H1 (cell line): ENCODE measurements around the gene RFX1. TPM values are rescaled to one million over a fixed set of nuclear protein-coding genes. Genes with fewer than 3 reads are reported as not detected.

ENCODE experiments used
- CTCF ChIA-PET: fragments of 300-600 bp; sonication (Branson Sonifier 250); formaldehyde crosslinking; loops from one replicate; lab custom pipeline; 2021; ENCODE audit not compliant: partially characterized antibody; lab: Charles Lee
- POLR2A ChIA-PET: fragments of 300-600 bp; sonication (Branson Sonifier 250); formaldehyde crosslinking; loops from one replicate; lab custom pipeline; 2021; ENCODE audit warnings: inconsistent platforms; ENCODE audit not compliant: partially characterized antibody; lab: Charles Lee
- DNase-seq, 2 experiments: peaks; one replicate each; pipeline versions ENCODE4 v3.0.0 to v3.0.0-alpha.2; 2010 to 2022; ENCODE audit warnings: low spot score in 2 of 2, low read depth in 1 of 2, mixed read lengths in 1 of 2
- FAIRE-seq: peaks from 2 replicates; lab custom pipeline; 2011; peaks lifted over from hg19 to GRCh38; lab: Jason Lieb, UNC
- H2AFZ ChIP-seq: 2 replicates; pipeline ENCODE4 v1.8.1; 2012; ENCODE audit warnings: low read length, inconsistent platforms
- H2AK5ac ChIP-seq: 2 replicates; pipeline ENCODE4 v1.6.1; 2013; ENCODE audit warnings: low read depth, low read length
- H2BK120ac ChIP-seq: replicated peaks from 2 replicates; pipeline ENCODE3; 2013; ENCODE audit warnings: low read depth, low read length, inconsistent platforms
- H2BK12ac ChIP-seq: 2 replicates; pipeline ENCODE4 v1.6.1; 2013; ENCODE audit warnings: low read depth, low read length
- H2BK15ac ChIP-seq: 2 replicates; pipeline ENCODE4 v1.6.1; 2013; ENCODE audit warnings: low read length
- H2BK20ac ChIP-seq: 2 replicates; pipeline ENCODE4 v1.6.1; 2013; ENCODE audit warnings: low read length
- H2BK5ac ChIP-seq: 2 replicates; pipeline ENCODE4 v1.6.1; 2013; ENCODE audit warnings: low read depth, low read length
- H3K14ac ChIP-seq: 2 replicates; pipeline ENCODE4 v1.6.1; 2013; ENCODE audit warnings: inconsistent platforms; ENCODE audit not compliant: insufficient read length
- H3K18ac ChIP-seq: 2 replicates; pipeline ENCODE4 v1.6.1; 2013; ENCODE audit warnings: low read length; ENCODE audit errors: extremely low read depth
- H3K23ac ChIP-seq: 2 replicates; pipeline ENCODE4 v1.6.1; 2013; ENCODE audit warnings: inconsistent platforms; ENCODE audit not compliant: insufficient read length
- H3K23me2 ChIP-seq: 2 replicates; pipeline ENCODE4 v1.6.1; 2013; ENCODE audit warnings: low read depth, low read length
- H3K27ac ChIP-seq: 2 replicates; pipeline ENCODE4 v1.6.1; 2011; ENCODE audit warnings: low read depth, low read length, inconsistent platforms
- H3K27me3 ChIP-seq, 4 experiments: replicated peaks in 1 of 4; 1 replicate in 1 of 4; 2 replicates in 3 of 4; pipeline versions ENCODE4 v1.6.1 to v1.8.1; 2011 to 2013; ENCODE audit warnings: low read length in 3 of 4, mild to moderate bottlenecking in 3 of 4, inconsistent platforms in 2 of 4, mixed read lengths in 2 of 4, moderate library complexity in 1 of 4; ENCODE audit not compliant: control insufficient read depth in 3 of 4, insufficient read depth in 3 of 4; ENCODE audit errors: extremely low read depth in 1 of 4
- H3K36me3 ChIP-seq, 4 experiments: 2 replicates each; pipeline versions ENCODE4 v1.6.1 to v1.8.1; 2011 to 2013; ENCODE audit warnings: mild to moderate bottlenecking in 4 of 4, low read length in 3 of 4, moderate library complexity in 2 of 4, control low read depth in 1 of 4, inconsistent platforms in 1 of 4; ENCODE audit not compliant: insufficient read depth in 4 of 4, control insufficient read depth in 2 of 4
- H3K4ac ChIP-seq: replicated peaks from 2 replicates; pipeline ENCODE3; 2013; ENCODE audit warnings: low read length, low read depth, mixed read lengths, inconsistent platforms; ENCODE audit not compliant: insufficient read length
- H3K4me1 ChIP-seq, 4 experiments: replicated peaks in 1 of 4; 1 replicate in 1 of 4; 2 replicates in 3 of 4; pipeline versions ENCODE4 v1.6.1 to v1.8.1; 2011 to 2013; ENCODE audit warnings: low read length in 3 of 4, inconsistent platforms in 2 of 4, mixed read lengths in 1 of 4; ENCODE audit not compliant: insufficient read depth in 4 of 4, control insufficient read depth in 3 of 4
- H3K4me2 ChIP-seq, 2 experiments: 2 replicates each; pipeline versions ENCODE4 v1.6.1 to v1.8.1; 2011 to 2013; ENCODE audit warnings: low read depth in 2 of 2, low read length in 2 of 2, control low read depth in 1 of 2, inconsistent platforms in 1 of 2, mild to moderate bottlenecking in 1 of 2; ENCODE audit not compliant: insufficient read depth in 1 of 2
- H3K4me3 ChIP-seq, 4 experiments: fragments of 200-600, 300-600 bp in 1 of 4; sonication (generic), shearing (Covaris generic), sonication (Bioruptor Twin) in 1 of 4; 2 replicates each; pipeline versions ENCODE4 v1.5.1 to v1.8.1; 2011 to 2016; ENCODE audit warnings: low read length in 4 of 4, low read depth in 3 of 4, control low read depth in 2 of 4, inconsistent platforms in 2 of 4, mild to moderate bottlenecking in 2 of 4, mixed read lengths in 1 of 4, moderate library complexity in 1 of 4; ENCODE audit not compliant: insufficient read depth in 2 of 4; ENCODE audit errors: extremely low read depth in 1 of 4
- H3K56ac ChIP-seq: replicated peaks from 2 replicates; pipeline ENCODE3; 2013; ENCODE audit warnings: low read depth, mild to moderate bottlenecking, mixed read lengths, low read length, inconsistent platforms; ENCODE audit not compliant: insufficient read length
- H3K79me1 ChIP-seq: 2 replicates; pipeline ENCODE4 v1.6.1; 2013; ENCODE audit warnings: low read depth, low read length, control low read depth
- H3K79me2 ChIP-seq, 2 experiments: 2 replicates each; pipeline versions ENCODE4 v1.6.1 to v1.8.1; 2012 to 2013; ENCODE audit warnings: low read length in 2 of 2, mild to moderate bottlenecking in 2 of 2, inconsistent platforms in 1 of 2; ENCODE audit not compliant: insufficient read depth in 2 of 2, control insufficient read depth in 1 of 2
- H3K9ac ChIP-seq, 4 experiments: replicated peaks in 1 of 4; 1 replicate in 1 of 4; 2 replicates in 3 of 4; pipeline versions ENCODE4 v1.6.1 to v1.8.1; 2011 to 2013; ENCODE audit warnings: low read depth in 3 of 4, low read length in 3 of 4, control low read depth in 2 of 4, mild to moderate bottlenecking in 2 of 4, moderate library complexity in 2 of 4, inconsistent platforms in 1 of 4; ENCODE audit errors: extremely low read depth in 1 of 4
- H3K9me3 ChIP-seq, 2 experiments: 2 replicates each; pipeline versions ENCODE4 v1.6.1 to v1.8.1; 2012 to 2013; ENCODE audit warnings: mild to moderate bottlenecking in 2 of 2, moderate library complexity in 2 of 2, control low read depth in 1 of 2, inconsistent platforms in 1 of 2, low read depth in 1 of 2, low read length in 1 of 2, mixed read lengths in 1 of 2; ENCODE audit not compliant: insufficient read depth in 2 of 2
- H4K20me1 ChIP-seq, 2 experiments: replicated peaks in 1 of 2; 2 replicates each; pipeline versions ENCODE3 to v1.8.1; 2011 to 2013; ENCODE audit warnings: inconsistent platforms in 2 of 2, low read length in 2 of 2, mild to moderate bottlenecking in 1 of 2; ENCODE audit not compliant: insufficient read depth in 2 of 2, control insufficient read depth in 1 of 2
- H4K5ac ChIP-seq: 2 replicates; pipeline ENCODE4 v1.6.1; 2013; ENCODE audit warnings: low read length, low read depth, mixed read lengths, inconsistent platforms; ENCODE audit not compliant: insufficient read length
- H4K8ac ChIP-seq: 2 replicates; pipeline ENCODE4 v1.8.0; 2013; ENCODE audit warnings: mild to moderate bottlenecking, moderate library complexity, low read length, inconsistent platforms; ENCODE audit not compliant: insufficient read depth; ENCODE audit errors: extremely low read depth
- H4K91ac ChIP-seq: replicated peaks from 2 replicates; pipeline ENCODE3; 2013; ENCODE audit warnings: low read length, mixed read lengths, inconsistent platforms; ENCODE audit not compliant: insufficient read length
- CBX5 ChIP-seq: fragments of 300-800, 300-1000 bp; sonication (generic); IDR thresholded peaks from 2 replicates; pipeline ENCODE4 v1.7.1; 2016; ENCODE audit warnings: antibody characterized with exemption, low read length, low read depth
- CTCF ChIP-seq, 3 experiments: IDR thresholded peaks; 1 replicate in 2 of 3; 2 replicates in 1 of 3; pipeline versions ENCODE4 v1.5.1 to v1.6.1; 2011; ENCODE audit warnings: low read length in 3 of 3, mild to moderate bottlenecking in 3 of 3, inconsistent platforms in 2 of 3, low read depth in 1 of 3, moderate library complexity in 1 of 3; ENCODE audit not compliant: insufficient read depth in 1 of 3; ENCODE audit errors: control extremely low read depth in 1 of 3
- EP300 ChIP-seq, 2 experiments: IDR thresholded peaks; 1 replicate in 1 of 2; 2 replicates in 1 of 2; pipeline ENCODE4 v1.6.1; 2011 to 2012; ENCODE audit warnings: low read depth in 2 of 2, low read length in 2 of 2, mild to moderate bottlenecking in 2 of 2, borderline replicate concordance in 1 of 2, inconsistent platforms in 1 of 2, moderate library complexity in 1 of 2
- HDAC6 ChIP-seq: IDR thresholded peaks from one replicate; pipeline ENCODE4 v1.7.1; 2012; ENCODE audit warnings: low read depth, mild to moderate bottlenecking, inconsistent platforms, low read length, moderate library complexity
- POU5F1 ChIP-seq: IDR thresholded peaks from 2 replicates; pipeline ENCODE4 v1.6.1; 2011; ENCODE audit warnings: low read depth, mild to moderate bottlenecking, low read length, moderate library complexity
- SRF ChIP-seq: IDR thresholded peaks from 2 replicates; pipeline ENCODE4 v1.6.1; 2011; ENCODE audit warnings: mild to moderate bottlenecking, low read depth, low read length, moderate library complexity
- TAF7 ChIP-seq: optimal IDR thresholded peaks from 2 replicates; pipeline ENCODE3; 2011; ENCODE audit warnings: low read depth, mild to moderate bottlenecking, inconsistent platforms, low read length, moderate library complexity, borderline replicate concordance
- TCF12 ChIP-seq: IDR thresholded peaks from 2 replicates; pipeline ENCODE4 v1.6.1; 2011; ENCODE audit warnings: low read depth, mild to moderate bottlenecking, low read length
- WGBS, 2 experiments: shearing (Covaris generic) in 1 of 2; methylation state at CpG; one replicate each; pipeline versions ENCODE4 v1.1.6 to v1.1.7; 2013 to 2015; ENCODE audit warnings: low lambda C conversion rate in 2 of 2, mixed read lengths in 2 of 2, inconsistent platforms in 1 of 2, low coverage in 1 of 2, missing lambda C conversion rate in 1 of 2; ENCODE audit not compliant: insufficient replicate concordance in 2 of 2, insufficient coverage in 1 of 2, insufficient read length in 1 of 2; ENCODE audit errors: extremely low coverage in 1 of 2, missing lambda C conversion rate in 1 of 2; 5-methylcytosine and 5-hydroxymethylcytosine counted together
- polyA plus RNA-seq, 7 experiments: library from polyadenylated mRNA; depleted of rRNA in 3 of 7; stranded (reverse) in 5 of 7; unstranded in 2 of 7; fragments of >200 nt in 5 of 7; fragments of 200-250 nt in 2 of 7; gene quantifications; 1 replicate in 5 of 7; 2 replicates in 1 of 7; 4 replicates in 1 of 7; pipeline versions ENCODE4 v1.2.1 to v1.2.3, GENCODE V29; 2011 to 2013; ENCODE audit warnings: missing spikeins in 2 of 7, mixed read lengths in 2 of 7
- total RNA-seq: library from RNA; stranded (reverse); fragmentation: NEBNext Ultra II Directional; extraction: Animal tissue kit (Norgen Biotek cat#: 25700); gene quantifications from 2 replicates; pipeline ENCODE4 v1.2.1, GENCODE V29; 2021
- TF ChIP-seq, protein P1 (sequence below): IDR thresholded peaks from 2 replicates; pipeline ENCODE4 v1.6.1; 2012; ENCODE audit warnings: inconsistent platforms
- TF ChIP-seq, protein P2 (sequence below): IDR thresholded peaks from 2 replicates; pipeline ENCODE4 v1.6.1; 2012; ENCODE audit warnings: inconsistent platforms

The RFX1 gene
- total and polyA plus RNA-seq, 2 of the 8 experiments (the other 6 are each of a cell fraction or from before 2014, with no cell fraction given), result 4.9 to 17.0 TPM

GRCh38 chr19:14054099-14054498 is 48.0 kb upstream of the RFX1 start:
- Histone ChIP-seq H4K8ac (no peak overlapping the region), H3K27ac (no peak overlapping the region), H3K27me3 (peaks cover 5 to 12% (median 12%) of the 10 kb centered on the region in 4 experiments), H2BK15ac (no peak overlapping the region), H3K56ac (no peak overlapping the region), H2BK20ac (no peak overlapping the region), H3K79me1 (no peaks in the 10 kb centered on the region), H3K4me1 (peaks cover 0 to 8% (median 2%) of the 10 kb centered on the region in 4 experiments; a peak in 4 of 7 replicates), H3K4me2 (no peak overlapping the region), H4K20me1 (no peaks in the 10 kb centered on the region), H3K23ac (no peak overlapping the region), H3K4me3 (no peak overlapping the region), H3K9ac (no peak overlapping the region), H3K9me3 (no peaks in the 10 kb centered on the region; a peak in 1 of 4 replicates), H2BK120ac (no peak overlapping the region), H3K14ac (no peak overlapping the region), H2AK5ac (no peak overlapping the region), H3K4ac (no peak overlapping the region), H3K36me3 (no peaks in the 10 kb centered on the region), H2AFZ (no peak overlapping the region), H2BK12ac (no peak overlapping the region), H4K91ac (no peak overlapping the region), H3K23me2 (peaks cover 12% of the 10 kb centered on the region; the same call in 1 of the 2 replicates), H2BK5ac (no peak overlapping the region), H4K5ac (no peak overlapping the region), H3K18ac (no peak overlapping the region), H3K79me2 (no peaks in the 10 kb centered on the region)
- WGBS, 2 experiments, result 76% methylated on average over 6 of the region's 6 CpGs; no CpG with 5 or more reads in 1 of the 2 experiments
- no peak for FAIRE-seq
- ChIA-PET CTCF (interaction anchor here (1.2 to 9.9 kb wide), 4 partner anchors 11 to 174 kb away, joined by 3 to 66 read pairs (median 4); partner anchors contain the start of genes MISP3 and RLN3), POLR2A (interaction anchor here (1.8 kb wide), 1 partner anchor 48 kb away, joined by 5 read pairs; the partner anchor contains the start of gene RFX1)
- no peak for DNase-seq
- no peak for TF ChIP-seq CBX5
- TF ChIP-seq, protein P1, sequence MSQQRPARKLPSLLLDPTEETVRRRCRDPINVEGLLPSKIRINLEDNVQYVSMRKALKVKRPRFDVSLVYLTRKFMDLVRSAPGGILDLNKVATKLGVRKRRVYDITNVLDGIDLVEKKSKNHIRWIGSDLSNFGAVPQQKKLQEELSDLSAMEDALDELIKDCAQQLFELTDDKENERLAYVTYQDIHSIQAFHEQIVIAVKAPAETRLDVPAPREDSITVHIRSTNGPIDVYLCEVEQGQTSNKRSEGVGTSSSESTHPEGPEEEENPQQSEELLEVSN, result no peak
- TF ChIP-seq SRF, result no peak
- TF ChIP-seq TCF12, result no peak
- no peak for TF ChIP-seq HDAC6
- TF ChIP-seq CTCF (IDR thresholded peaks at IDR 0.05; ENCODE audit: control extremely low read depth in 1 of 3, insufficient read depth in 1 of 3, low read depth in 1 of 3, low read length in 3 of 3), result no peak
- TF ChIP-seq, protein P2, sequence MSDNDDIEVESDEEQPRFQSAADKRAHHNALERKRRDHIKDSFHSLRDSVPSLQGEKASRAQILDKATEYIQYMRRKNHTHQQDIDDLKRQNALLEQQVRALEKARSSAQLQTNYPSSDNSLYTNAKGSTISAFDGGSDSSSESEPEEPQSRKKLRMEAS, result no peak
- TF ChIP-seq TAF7, result no peak
- TF ChIP-seq POU5F1, result no peak
- no peak for TF ChIP-seq EP300 (IDR thresholded peaks at IDR 0.05; ENCODE audit: borderline replicate concordance in 1 of 2, low read depth in 2 of 2, low read length in 2 of 2)
